ENCODE measurements around the gene PPFIA4.

The PPFIA4 gene

DNA sequence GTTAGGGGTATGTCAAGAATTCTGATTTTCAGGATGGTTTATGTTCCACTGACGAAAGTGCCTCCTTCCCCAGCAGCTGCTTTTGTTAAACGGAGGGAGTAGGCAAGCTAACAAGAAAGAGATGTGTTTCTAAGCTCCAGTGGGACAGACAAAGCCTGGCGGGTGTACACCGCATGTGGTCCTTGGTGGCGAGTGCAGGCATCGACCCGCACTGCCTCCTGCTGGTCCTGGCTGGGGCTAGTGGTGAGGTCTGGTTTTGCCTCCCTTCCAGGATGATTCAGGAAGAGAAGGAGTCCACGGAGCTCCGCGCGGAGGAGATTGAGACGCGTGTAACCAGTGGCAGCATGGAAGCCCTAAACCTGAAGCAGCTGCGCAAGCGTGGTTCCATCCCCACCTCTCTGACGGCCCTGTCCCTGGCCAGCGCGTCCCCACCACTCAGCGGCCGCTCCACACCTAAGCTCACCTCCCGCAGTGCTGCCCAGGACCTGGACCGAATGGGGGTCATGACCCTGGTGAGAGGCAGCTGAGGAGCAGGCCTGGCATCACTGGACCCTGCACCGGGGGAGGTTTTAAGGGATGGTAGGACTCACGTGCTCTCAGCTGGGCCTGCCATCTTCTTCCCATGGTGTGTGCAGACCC lies 29.0 kb downstream of the PPFIA4 start:
- Histone ChIP-seq H3K27ac (peak overlapping the region; percentile 76), H3K27me3 (no peaks in the 10 kb centered on the region), H3K9ac (peak overlapping the region; percentile 58), H3K9me3 (no peaks in the 10 kb centered on the region), H3K4me3 (no peak overlapping the region), H3K36me3 (peaks cover 67% of the 10 kb centered on the region), H3K4me1 (peaks cover 100% of the 10 kb centered on the region), H3K4me2 (peak overlapping the region; percentile 78), H4K20me1 (no peaks in the 10 kb centered on the region)
- no peak for TF ChIP-seq Cebpa-rat (IDR thresholded peaks at IDR 0.05)

DNA sequence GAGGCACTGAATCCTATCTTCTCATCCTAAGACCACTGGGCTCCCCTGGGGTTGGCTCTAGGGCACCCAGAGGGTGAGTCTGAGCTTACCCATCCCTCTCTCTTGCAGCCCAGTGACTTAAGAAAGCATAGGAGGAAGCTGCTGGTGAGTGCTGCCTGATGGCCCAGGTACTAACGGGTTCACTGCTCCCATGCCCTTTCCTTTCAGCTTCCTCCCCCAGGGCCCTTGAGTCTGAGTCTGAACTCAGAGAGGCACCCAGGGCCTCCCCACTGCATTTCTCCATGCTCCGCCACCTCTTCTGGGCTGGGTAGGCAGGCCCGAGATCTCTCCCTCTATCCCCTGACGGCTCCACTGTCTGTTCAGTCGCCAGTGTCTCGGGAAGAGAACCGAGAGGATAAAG lies 29.7 kb downstream of the PPFIA4 start:
- H3K27me3 ChIP-seq = no peaks in the 10 kb centered on the region
- H3K4me1 ChIP-seq = peaks cover 99% of the 10 kb centered on the region
- peaks cover 68% of the 10 kb centered on the region for H3K36me3 ChIP-seq
- H3K4me2 ChIP-seq = peak overlapping the region; percentile 78
- no peaks in the 10 kb centered on the region for H4K20me1 ChIP-seq
- TF ChIP-seq Cebpa-rat (IDR thresholded peaks at IDR 0.05) = no peak
- H3K27ac ChIP-seq = peak overlapping the region; percentile 76
- peak overlapping the region; percentile 58; the same call in 1 of the 2 replicates for H3K9ac ChIP-seq
- H3K4me3 ChIP-seq = 0 out of 2 replicates have a peak overlapping the region, but pooled peaks have one; percentile 7
- H3K9me3 ChIP-seq = no peaks in the 10 kb centered on the region

DNA sequence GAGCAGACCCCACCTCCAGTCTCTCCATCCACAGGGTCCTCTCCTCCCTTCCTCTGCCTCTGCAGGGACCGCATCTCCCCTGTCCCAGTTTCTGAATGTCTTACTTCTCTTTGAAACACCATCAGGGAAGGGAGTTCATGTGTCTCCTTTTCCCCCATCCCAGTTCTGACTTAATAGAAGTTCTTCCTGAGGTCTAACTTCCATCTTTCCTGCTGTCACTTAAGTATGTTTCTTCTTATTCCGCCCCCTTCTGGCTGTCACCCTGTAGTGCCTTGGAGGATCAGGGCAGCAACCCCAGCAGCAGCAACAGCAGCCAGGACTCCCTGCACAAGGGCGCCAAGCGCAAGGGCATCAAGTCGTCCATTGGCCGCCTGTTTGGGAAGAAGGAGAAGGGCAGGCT lies 30.2 kb downstream of the PPFIA4 start:
- H3K9ac ChIP-seq = peak overlapping the region; percentile 58; the same call in 1 of the 2 replicates
- H3K4me3 ChIP-seq = no peak overlapping the region
- peaks cover 73% of the 10 kb centered on the region for H3K36me3 ChIP-seq
- H3K27ac ChIP-seq = peak overlapping the region; percentile 76
- H3K4me1 ChIP-seq = peaks cover 99% of the 10 kb centered on the region
- no peak for TF ChIP-seq Cebpa-rat (IDR thresholded peaks at IDR 0.05)
- H3K27me3 ChIP-seq = no peaks in the 10 kb centered on the region
- H3K9me3 ChIP-seq = no peaks in the 10 kb centered on the region
- peak overlapping the region; percentile 78 for H3K4me2 ChIP-seq
- H4K20me1 ChIP-seq = no peaks in the 10 kb centered on the region

DNA sequence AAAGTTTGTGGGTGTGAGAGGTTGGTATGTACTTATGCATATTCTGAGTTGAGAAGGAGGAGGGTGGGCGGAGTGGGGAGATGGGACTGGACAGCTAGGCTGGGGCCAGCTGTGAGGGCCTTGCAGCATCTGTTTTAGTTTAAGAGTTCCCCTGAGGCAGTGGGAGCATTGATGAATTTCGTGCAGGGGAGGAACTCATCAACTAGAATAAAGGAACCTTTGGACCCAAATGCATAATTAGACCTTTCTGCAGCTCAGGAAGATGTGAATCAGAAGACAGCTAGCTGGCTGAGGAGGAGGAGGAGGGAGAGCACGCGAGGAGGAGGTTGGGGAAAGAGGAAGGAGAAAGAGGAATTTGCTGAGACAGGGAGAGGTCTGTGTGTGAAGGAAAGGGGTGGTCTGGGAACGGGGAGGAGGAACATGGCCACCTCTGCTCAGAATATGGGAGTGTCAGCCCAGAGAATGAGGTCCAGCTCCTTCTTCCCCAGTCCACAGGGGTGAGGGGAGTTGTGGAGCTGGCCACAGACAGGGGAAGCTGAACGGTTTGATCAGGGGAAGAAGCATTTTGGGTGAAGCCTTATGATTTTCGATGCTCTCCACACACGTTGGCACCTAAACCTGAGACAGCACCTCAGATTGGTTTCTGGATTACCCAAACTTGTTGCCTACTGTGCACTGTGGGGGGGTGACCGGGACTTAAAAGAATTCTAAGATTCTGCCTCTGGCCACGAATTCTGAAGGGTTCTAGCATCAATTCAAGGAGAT lies 31.8 kb downstream of the PPFIA4 start:
- Histone ChIP-seq H3K4me3 (no peak overlapping the region), H3K36me3 (peaks cover 73% of the 10 kb centered on the region), H4K20me1 (no peaks in the 10 kb centered on the region), H3K27ac (peak overlapping the region; percentile 76), H3K27me3 (no peaks in the 10 kb centered on the region), H3K9ac (peak overlapping the region; percentile 44; the same call in 1 of the 2 replicates), H3K9me3 (no peaks in the 10 kb centered on the region), H3K4me2 (peak overlapping the region; percentile 78), H3K4me1 (peaks cover 99% of the 10 kb centered on the region)
- TF ChIP-seq Cebpa-rat (IDR thresholded peaks at IDR 0.05) = no peak

DNA sequence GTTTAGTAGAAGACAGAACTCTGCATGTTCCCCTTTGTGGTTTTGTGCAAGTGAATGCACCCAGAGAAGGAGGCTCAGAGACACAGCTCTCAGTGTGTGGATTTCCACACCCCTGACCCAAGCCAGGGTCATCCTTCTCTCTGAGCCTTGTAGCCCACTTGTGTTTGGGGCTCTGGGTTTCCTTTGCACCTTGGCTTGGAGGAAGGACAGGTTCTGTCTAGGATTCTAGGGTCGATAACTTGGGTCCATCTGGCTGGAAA lies 32.3 kb downstream of the PPFIA4 start:
- H3K4me2 ChIP-seq = peak overlapping the region; percentile 78
- H3K9me3 ChIP-seq = no peaks in the 10 kb centered on the region
- no peak overlapping the region for H3K4me3 ChIP-seq
- no peaks in the 10 kb centered on the region for H3K27me3 ChIP-seq
- H3K9ac ChIP-seq = peak overlapping the region; percentile 44; the same call in 1 of the 2 replicates
- peak overlapping the region; percentile 76 for H3K27ac ChIP-seq
- peaks cover 69% of the 10 kb centered on the region for H3K36me3 ChIP-seq
- H3K4me1 ChIP-seq = peaks cover 99% of the 10 kb centered on the region
- no peak for TF ChIP-seq Cebpa-rat (IDR thresholded peaks at IDR 0.05)
- H4K20me1 ChIP-seq = no peaks in the 10 kb centered on the region

DNA sequence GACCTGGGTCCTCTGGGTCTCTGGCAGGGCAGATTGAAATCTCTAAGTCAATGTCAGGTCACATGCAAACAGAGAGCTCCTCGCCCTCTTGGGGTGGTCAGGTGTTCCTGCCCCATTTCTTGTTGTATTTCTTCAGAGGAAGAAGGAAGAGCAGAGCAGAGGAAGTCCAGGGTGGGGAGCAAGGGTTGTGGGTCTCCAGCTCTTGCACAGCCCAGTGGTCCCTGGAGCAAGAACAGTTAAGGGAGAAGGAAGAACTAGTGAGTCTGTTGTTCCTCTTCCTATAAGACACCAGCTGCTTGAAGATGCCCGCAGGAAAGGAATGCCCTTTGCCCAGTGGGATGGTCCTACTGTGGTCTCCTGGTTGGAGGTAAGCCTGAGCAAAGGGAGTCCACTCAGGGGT lies 33.2 kb downstream of the PPFIA4 start:
- H3K9ac ChIP-seq = peak overlapping the region; percentile 44; the same call in 1 of the 2 replicates
- H3K27ac ChIP-seq = peak overlapping the region; percentile 76
- H4K20me1 ChIP-seq = no peaks in the 10 kb centered on the region
- no peaks in the 10 kb centered on the region for H3K9me3 ChIP-seq
- peaks cover 99% of the 10 kb centered on the region for H3K4me1 ChIP-seq
- peak overlapping the region; percentile 78 for H3K4me2 ChIP-seq
- H3K36me3 ChIP-seq = peaks cover 67% of the 10 kb centered on the region
- H3K4me3 ChIP-seq = no peak overlapping the region
- H3K27me3 ChIP-seq = no peaks in the 10 kb centered on the region
- TF ChIP-seq Cebpa-rat (IDR thresholded peaks at IDR 0.05) = no peak

DNA sequence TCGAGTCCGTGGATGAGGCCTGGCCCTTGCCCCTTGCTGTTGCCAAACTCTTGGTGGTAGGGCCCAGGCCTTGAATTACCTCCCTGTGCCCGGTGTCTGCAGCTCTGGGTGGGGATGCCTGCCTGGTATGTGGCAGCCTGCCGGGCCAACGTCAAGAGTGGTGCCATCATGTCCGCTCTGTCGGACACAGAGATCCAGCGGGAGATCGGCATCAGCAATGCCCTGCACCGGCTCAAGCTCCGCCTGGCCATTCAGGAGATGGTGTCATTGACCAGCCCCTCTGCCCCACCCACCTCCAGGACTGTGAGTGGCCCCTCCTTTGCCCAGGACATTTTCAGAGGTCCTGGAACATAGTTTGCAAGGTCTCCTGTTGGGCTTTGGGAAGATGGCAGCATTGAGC lies 33.8 kb downstream of the PPFIA4 start:
- H4K20me1 ChIP-seq = no peaks in the 10 kb centered on the region
- H3K36me3 ChIP-seq = peaks cover 69% of the 10 kb centered on the region
- peak overlapping the region; percentile 78 for H3K4me2 ChIP-seq
- H3K9ac ChIP-seq = no peak overlapping the region
- TF ChIP-seq Cebpa-rat (IDR thresholded peaks at IDR 0.05) = no peak
- no peaks in the 10 kb centered on the region for H3K9me3 ChIP-seq
- H3K4me3 ChIP-seq = no peak overlapping the region
- H3K27ac ChIP-seq = peak overlapping the region; percentile 51; the same call in 1 of the 2 replicates
- H3K27me3 ChIP-seq = no peaks in the 10 kb centered on the region
- H3K4me1 ChIP-seq = peaks cover 99% of the 10 kb centered on the region

DNA sequence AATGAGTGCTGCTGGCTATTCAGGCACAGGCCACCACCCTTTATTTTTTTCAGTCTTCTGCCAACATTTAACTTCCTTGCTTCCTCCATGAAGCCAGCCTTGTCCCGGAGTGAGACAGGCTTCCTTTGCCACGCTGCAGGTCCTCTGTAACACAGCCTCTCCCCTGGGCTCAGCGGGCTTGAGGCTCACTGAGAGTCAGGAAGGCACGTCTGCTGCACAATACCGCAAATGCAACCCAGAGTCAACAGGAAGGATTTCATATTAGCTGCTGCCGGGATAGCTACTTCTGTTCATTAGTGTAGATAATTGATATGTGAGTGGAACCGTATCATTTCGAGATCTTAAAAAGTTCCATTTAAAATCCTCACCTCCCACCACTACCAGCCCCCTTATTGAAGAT lies 37.0 kb downstream of the PPFIA4 start:
- no peaks in the 10 kb centered on the region for H4K20me1 ChIP-seq
- H3K36me3 ChIP-seq = peaks cover 81% of the 10 kb centered on the region
- no peak for TF ChIP-seq Cebpa-rat (IDR thresholded peaks at IDR 0.05)
- peaks cover 91% of the 10 kb centered on the region for H3K4me1 ChIP-seq
- H3K9me3 ChIP-seq = no peaks in the 10 kb centered on the region
- peak overlapping the region; percentile 92 for H3K4me2 ChIP-seq
- peak overlapping the region; percentile 69 for H3K27ac ChIP-seq
- peak overlapping the region; percentile 57 for H3K9ac ChIP-seq
- no peak overlapping the region for H3K4me3 ChIP-seq
- H3K27me3 ChIP-seq = no peaks in the 10 kb centered on the region

DNA sequence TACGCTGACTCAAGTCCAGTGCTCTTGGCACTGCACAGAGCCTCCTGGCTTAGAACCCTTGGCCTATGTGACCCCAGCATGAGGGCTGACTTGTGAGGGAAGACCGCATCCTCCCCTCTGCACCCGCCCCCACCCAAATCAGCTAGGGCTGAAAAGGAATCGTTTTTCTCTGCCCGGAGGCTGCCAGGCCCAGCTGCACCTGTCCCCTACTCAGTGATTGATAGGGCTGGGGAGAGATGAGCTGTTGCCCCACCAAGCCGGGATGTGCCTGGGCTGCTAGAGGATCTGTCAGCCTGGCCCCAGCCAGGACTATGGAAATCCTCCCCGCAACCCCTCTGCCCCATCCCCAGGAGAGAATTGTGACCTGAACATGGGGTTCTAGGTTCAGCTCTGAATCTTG lies 38.9 kb downstream of the PPFIA4 start:
- no peak overlapping the region for H3K4me3 ChIP-seq
- H4K20me1 ChIP-seq = no peaks in the 10 kb centered on the region
- H3K4me2 ChIP-seq = 0 out of 2 replicates have a peak overlapping the region, but pooled peaks have one; percentile 9
- H3K4me1 ChIP-seq = peaks cover 91% of the 10 kb centered on the region
- no peaks in the 10 kb centered on the region for H3K9me3 ChIP-seq
- peaks cover 66% of the 10 kb centered on the region for H3K36me3 ChIP-seq
- no peak overlapping the region for H3K27ac ChIP-seq
- no peaks in the 10 kb centered on the region for H3K27me3 ChIP-seq
- H3K9ac ChIP-seq = no peak overlapping the region
- no peak for TF ChIP-seq Cebpa-rat (IDR thresholded peaks at IDR 0.05)

DNA sequence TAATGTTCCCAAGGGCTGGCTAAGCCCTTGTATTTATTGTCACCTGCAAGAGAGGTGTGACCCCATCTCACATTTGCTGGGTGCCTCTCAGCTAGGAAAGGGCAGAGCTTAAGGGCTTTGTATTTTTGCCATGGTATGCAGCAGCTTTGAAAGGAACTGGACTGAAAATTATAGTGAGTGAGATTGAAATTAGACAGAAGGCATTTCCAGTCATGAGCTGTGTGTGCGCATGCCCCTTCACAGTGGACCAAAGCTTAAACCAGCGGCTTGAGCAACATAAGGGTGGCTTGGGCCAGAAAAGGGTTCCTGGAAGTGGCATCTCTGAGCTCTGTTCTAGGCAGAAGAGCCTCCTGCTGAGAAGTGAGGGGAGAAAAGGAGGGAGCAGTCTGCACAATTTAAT lies 39.7 kb downstream of the PPFIA4 start:
- Histone ChIP-seq H3K4me2 (no peak overlapping the region), H3K9ac (no peak overlapping the region), H3K27ac (no peak overlapping the region)

More for the DNA sequence above, 39.7 kb downstream of the PPFIA4 start:
- Histone ChIP-seq H3K27me3 (no peaks in the 10 kb centered on the region), H4K20me1 (no peaks in the 10 kb centered on the region), H3K4me3 (no peak overlapping the region), H3K9me3 (no peaks in the 10 kb centered on the region), H3K36me3 (peaks cover 59% of the 10 kb centered on the region), H3K4me1 (peaks cover 91% of the 10 kb centered on the region)
- no peak for TF ChIP-seq Cebpa-rat (IDR thresholded peaks at IDR 0.05)

Measured in BLaER1 (cell line).